ENCODE measurements around the gene ARID1B.

Gene ARID1B

GRCh38 chr6:157157258-157157657 lies 380.1 kb downstream of the ARID1B start:
- H3K9ac ChIP-seq (ENCODE audit: low read length): no peak overlapping the region
- no peak overlapping the region for H3K27ac ChIP-seq (ENCODE audit: low read length)
- no peak overlapping the region for H3K4me3 ChIP-seq (ENCODE audit: low read length)
- no peaks in the 10 kb centered on the region for H3K36me3 ChIP-seq (ENCODE audit: control insufficient read depth, low read depth, low read length)
- no peaks in the 10 kb centered on the region for H3K9me3 ChIP-seq (ENCODE audit: control insufficient read depth, low read depth, low read length)
- H3K4me1 ChIP-seq (ENCODE audit: control insufficient read depth, low read depth, low read length): peaks cover 21% of the 10 kb centered on the region
- H3K27me3 ChIP-seq (ENCODE audit: control insufficient read depth, insufficient read depth, low read length): no peaks in the 10 kb centered on the region

GRCh38 chr6:157158456-157158855 lies 381.3 kb downstream of the ARID1B start:
- Histone ChIP-seq H3K9ac (ENCODE audit: low read length) (no peak overlapping the region), H3K27ac (ENCODE audit: low read length) (no peak overlapping the region), H3K4me1 (ENCODE audit: control insufficient read depth, low read depth, low read length) (peaks cover 28% of the 10 kb centered on the region)

DNA sequence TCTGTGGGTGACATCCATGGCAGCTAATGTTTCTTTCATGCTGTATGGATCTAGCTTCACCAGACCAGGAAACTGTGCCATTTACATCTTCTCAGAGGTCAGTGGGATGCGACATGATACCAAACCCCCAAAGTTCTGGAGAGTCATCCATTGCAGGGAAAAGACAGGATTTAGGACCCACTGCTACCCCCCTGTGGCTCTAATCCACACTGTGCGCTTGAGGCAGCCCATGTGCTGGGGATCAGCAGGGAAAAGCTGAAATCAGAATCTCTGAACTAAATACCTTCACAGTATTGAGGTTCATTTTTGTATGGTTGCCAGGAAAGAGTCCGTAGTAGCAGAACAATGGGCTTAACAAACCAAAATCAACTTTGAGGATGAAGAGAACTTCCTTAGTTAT lies 381.7 kb downstream of the ARID1B start:
- H3K4me1 ChIP-seq (ENCODE audit: control insufficient read depth, low read depth, low read length): peaks cover 28% of the 10 kb centered on the region
- H3K27me3 ChIP-seq (ENCODE audit: control insufficient read depth, insufficient read depth, low read length): no peaks in the 10 kb centered on the region
- H3K36me3 ChIP-seq (ENCODE audit: control insufficient read depth, low read depth, low read length): no peaks in the 10 kb centered on the region
- H3K27ac ChIP-seq (ENCODE audit: low read length): no peak overlapping the region
- no peak overlapping the region for H3K4me3 ChIP-seq (ENCODE audit: low read length)
- H3K9ac ChIP-seq (ENCODE audit: low read length): no peak overlapping the region
- H3K9me3 ChIP-seq (ENCODE audit: control insufficient read depth, low read depth, low read length): no peaks in the 10 kb centered on the region

More at GRCh38 chr6:157158456-157158855, 381.3 kb downstream of the ARID1B start:
- Histone ChIP-seq H3K27me3 (ENCODE audit: control insufficient read depth, insufficient read depth, low read length) (no peaks in the 10 kb centered on the region), H3K4me3 (ENCODE audit: low read length) (no peak overlapping the region), H3K9me3 (ENCODE audit: control insufficient read depth, low read depth, low read length) (no peaks in the 10 kb centered on the region), H3K36me3 (ENCODE audit: control insufficient read depth, low read depth, low read length) (no peaks in the 10 kb centered on the region)

DNA sequence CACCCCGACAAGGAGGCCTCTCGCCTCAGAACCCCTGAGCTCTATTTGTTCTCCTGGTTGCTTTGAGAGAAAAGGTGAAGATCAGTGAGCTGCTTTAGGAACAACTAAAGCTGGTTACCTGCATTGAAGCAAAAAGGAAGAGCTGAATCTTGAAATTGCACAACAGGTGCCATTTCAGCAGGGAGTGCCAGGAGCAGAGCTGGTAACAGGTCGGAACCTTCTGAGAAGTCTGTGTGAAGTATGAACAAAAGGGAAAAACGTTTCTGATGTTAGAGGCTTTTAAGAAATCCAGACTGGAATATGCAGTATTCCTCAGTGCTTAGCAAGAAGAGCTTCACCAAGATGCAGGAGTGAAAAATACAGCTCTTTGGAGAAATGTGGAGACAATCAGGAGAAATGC lies 382.2 kb downstream of the ARID1B start:
- Histone ChIP-seq H3K36me3 (ENCODE audit: control insufficient read depth, low read depth, low read length) (no peaks in the 10 kb centered on the region), H3K9ac (ENCODE audit: low read length) (no peak overlapping the region), H3K27me3 (ENCODE audit: control insufficient read depth, insufficient read depth, low read length) (no peaks in the 10 kb centered on the region), H3K27ac (ENCODE audit: low read length) (no peak overlapping the region), H3K4me3 (ENCODE audit: low read length) (no peak overlapping the region), H3K9me3 (ENCODE audit: control insufficient read depth, low read depth, low read length) (no peaks in the 10 kb centered on the region), H3K4me1 (ENCODE audit: control insufficient read depth, low read depth, low read length) (peaks cover 28% of the 10 kb centered on the region)

GRCh38 chr6:157161912-157162311 lies 384.7 kb downstream of the ARID1B start:
- Histone ChIP-seq H3K9ac (ENCODE audit: low read length) (no peak overlapping the region), H3K4me3 (ENCODE audit: low read length) (no peak overlapping the region), H3K27me3 (ENCODE audit: control insufficient read depth, insufficient read depth, low read length) (no peaks in the 10 kb centered on the region), H3K27ac (ENCODE audit: low read length) (no peak overlapping the region), H3K4me1 (ENCODE audit: control insufficient read depth, low read depth, low read length) (peaks cover 16% of the 10 kb centered on the region), H3K9me3 (ENCODE audit: control insufficient read depth, low read depth, low read length) (no peaks in the 10 kb centered on the region), H3K36me3 (ENCODE audit: control insufficient read depth, low read depth, low read length) (no peaks in the 10 kb centered on the region)

- no peaks in the 10 kb centered on the region for H3K27me3 ChIP-seq (ENCODE audit: control insufficient read depth, insufficient read depth, low read length)
- peaks cover 16% of the 10 kb centered on the region for H3K4me1 ChIP-seq (ENCODE audit: control insufficient read depth, low read depth, low read length)
- H3K27ac ChIP-seq (ENCODE audit: low read length): no peak overlapping the region
- peaks cover 4% of the 10 kb centered on the region for H3K36me3 ChIP-seq (ENCODE audit: control insufficient read depth, low read depth, low read length)
- no peak overlapping the region for H3K9ac ChIP-seq (ENCODE audit: low read length)
- no peak overlapping the region for H3K4me3 ChIP-seq (ENCODE audit: low read length)
- no peaks in the 10 kb centered on the region for H3K9me3 ChIP-seq (ENCODE audit: control insufficient read depth, low read depth, low read length)
Observed at GRCh38 chr6:157162766-157163433, 385.7 kb downstream of the ARID1B start.

GRCh38 chr6:157163434-157164159 lies 386.4 kb downstream of the ARID1B start:
- H3K36me3 ChIP-seq (ENCODE audit: control insufficient read depth, low read depth, low read length): peaks cover 7% of the 10 kb centered on the region
- H3K9me3 ChIP-seq (ENCODE audit: control insufficient read depth, low read depth, low read length): no peaks in the 10 kb centered on the region
- H3K4me1 ChIP-seq (ENCODE audit: control insufficient read depth, low read depth, low read length): peaks cover 15% of the 10 kb centered on the region
- H3K4me3 ChIP-seq (ENCODE audit: low read length): no peak overlapping the region
- H3K27ac ChIP-seq (ENCODE audit: low read length): no peak overlapping the region
- no peak overlapping the region for H3K9ac ChIP-seq (ENCODE audit: low read length)
- H3K27me3 ChIP-seq (ENCODE audit: control insufficient read depth, insufficient read depth, low read length): no peaks in the 10 kb centered on the region

DNA sequence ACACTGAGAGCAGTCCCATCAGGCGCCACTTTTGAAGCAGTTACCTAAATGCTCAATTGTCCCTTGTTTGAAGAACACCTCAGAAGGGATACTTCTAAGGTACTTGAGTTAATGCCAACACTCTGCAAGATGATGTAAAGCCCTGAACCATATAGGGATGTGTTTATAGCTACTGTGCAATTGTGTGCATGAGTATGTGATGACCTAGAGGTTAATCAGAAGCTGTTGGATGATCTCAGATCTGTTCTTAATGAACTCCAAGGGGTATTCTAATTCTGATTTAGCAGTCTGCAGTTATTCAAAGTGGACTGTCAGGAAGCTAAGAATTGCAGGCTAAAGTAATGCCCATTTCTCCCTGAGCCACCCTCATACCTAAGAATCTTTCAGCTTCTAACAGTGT lies 387.8 kb downstream of the ARID1B start:
- Histone ChIP-seq H3K9ac (ENCODE audit: low read length) (no peak overlapping the region), H3K9me3 (ENCODE audit: control insufficient read depth, low read depth, low read length) (no peaks in the 10 kb centered on the region), H3K4me3 (ENCODE audit: low read length) (no peak overlapping the region), H3K36me3 (ENCODE audit: control insufficient read depth, low read depth, low read length) (peaks cover 7% of the 10 kb centered on the region), H3K27ac (ENCODE audit: low read length) (no peak overlapping the region), H3K4me1 (ENCODE audit: control insufficient read depth, low read depth, low read length) (peaks cover 7% of the 10 kb centered on the region), H3K27me3 (ENCODE audit: control insufficient read depth, insufficient read depth, low read length) (no peaks in the 10 kb centered on the region)

- Histone ChIP-seq H3K27me3 (ENCODE audit: control insufficient read depth, insufficient read depth, low read length) (no peaks in the 10 kb centered on the region), H3K4me1 (ENCODE audit: control insufficient read depth, low read depth, low read length) (peaks cover 8% of the 10 kb centered on the region), H3K4me3 (ENCODE audit: low read length) (no peak overlapping the region), H3K27ac (ENCODE audit: low read length) (no peak overlapping the region), H3K36me3 (ENCODE audit: control insufficient read depth, low read depth, low read length) (peaks cover 7% of the 10 kb centered on the region), H3K9ac (ENCODE audit: low read length) (no peak overlapping the region), H3K9me3 (ENCODE audit: control insufficient read depth, low read depth, low read length) (no peaks in the 10 kb centered on the region)
Observed at GRCh38 chr6:157166784-157167183, 389.6 kb downstream of the ARID1B start.

GRCh38 chr6:157167837-157168236 lies 390.7 kb downstream of the ARID1B start:
- Histone ChIP-seq H3K36me3 (ENCODE audit: control insufficient read depth, low read depth, low read length) (peaks cover 7% of the 10 kb centered on the region), H3K9me3 (ENCODE audit: control insufficient read depth, low read depth, low read length) (no peaks in the 10 kb centered on the region), H3K27me3 (ENCODE audit: control insufficient read depth, insufficient read depth, low read length) (no peaks in the 10 kb centered on the region), H3K4me1 (ENCODE audit: control insufficient read depth, low read depth, low read length) (peaks cover 16% of the 10 kb centered on the region), H3K4me3 (ENCODE audit: low read length) (no peak overlapping the region), H3K27ac (ENCODE audit: low read length) (no peak overlapping the region), H3K9ac (ENCODE audit: low read length) (no peak overlapping the region)

DNA sequence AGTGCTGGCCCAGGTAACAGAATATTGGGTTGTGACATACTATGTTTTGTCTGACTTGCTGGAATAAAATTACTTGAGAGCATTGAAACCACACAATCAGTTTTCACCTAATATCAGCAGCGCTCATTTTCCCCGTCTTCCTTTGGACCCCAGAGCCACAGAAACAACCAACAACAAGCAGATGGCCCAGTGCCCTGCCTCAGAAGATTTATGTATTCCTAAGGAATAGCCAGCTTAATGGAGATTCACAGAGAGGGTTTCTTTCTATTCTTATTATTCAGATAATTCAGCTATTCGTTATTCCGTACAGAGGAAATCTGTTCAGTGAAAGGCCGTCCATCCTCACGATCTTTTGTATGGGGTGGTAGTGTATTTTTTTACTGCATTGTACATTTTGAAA lies 391.3 kb downstream of the ARID1B start:
- no peak overlapping the region for H3K4me3 ChIP-seq (ENCODE audit: low read length)
- no peaks in the 10 kb centered on the region for H3K27me3 ChIP-seq (ENCODE audit: control insufficient read depth, insufficient read depth, low read length)
- no peak overlapping the region for H3K27ac ChIP-seq (ENCODE audit: low read length)
- peaks cover 7% of the 10 kb centered on the region for H3K36me3 ChIP-seq (ENCODE audit: control insufficient read depth, low read depth, low read length)
- H3K9me3 ChIP-seq (ENCODE audit: control insufficient read depth, low read depth, low read length): no peaks in the 10 kb centered on the region
- no peak overlapping the region for H3K9ac ChIP-seq (ENCODE audit: low read length)
- H3K4me1 ChIP-seq (ENCODE audit: control insufficient read depth, low read depth, low read length): peaks cover 12% of the 10 kb centered on the region

GRCh38 chr6:157169226-157169625 lies 392.0 kb downstream of the ARID1B start:
- no peaks in the 10 kb centered on the region for H3K27me3 ChIP-seq (ENCODE audit: control insufficient read depth, insufficient read depth, low read length)
- H3K4me1 ChIP-seq (ENCODE audit: control insufficient read depth, low read depth, low read length): peaks cover 12% of the 10 kb centered on the region
- H3K36me3 ChIP-seq (ENCODE audit: control insufficient read depth, low read depth, low read length): peaks cover 7% of the 10 kb centered on the region
- H3K4me3 ChIP-seq (ENCODE audit: low read length): no peak overlapping the region
- H3K9ac ChIP-seq (ENCODE audit: low read length): no peak overlapping the region
- H3K27ac ChIP-seq (ENCODE audit: low read length): no peak overlapping the region
- H3K9me3 ChIP-seq (ENCODE audit: control insufficient read depth, low read depth, low read length): no peaks in the 10 kb centered on the region
